A673 (cell line): Measurements from ENCODE around the gene GALNT9.

Source experiments
- CTCF ChIP-seq: fragments of 300-800, 200-600 bp; sonication (generic); conservative IDR thresholded peaks from 2 replicates; pipeline ENCODE4 v1.5.1; 2017; ENCODE audit warnings: low read depth, mild to moderate bottlenecking, antibody characterized with exemption, low read length, moderate library complexity, mixed read lengths
- EZH2 ChIP-seq: fragments of 200-600 bp; sonication (generic); IDR thresholded peaks from 2 replicates; pipeline ENCODE4 v1.6.1; 2017; ENCODE audit warnings: borderline replicate concordance, low read depth, mild to moderate bottlenecking, mixed read lengths, antibody characterized with exemption, low read length; ENCODE audit not compliant: poor library complexity, severe bottlenecking

GRCh38 chr12:132224484-132224883 is 104.9 kb downstream of the GALNT9 start:
- TF ChIP-seq CTCF (no peak), EZH2 (no peak)
